ENCODE data around the gene P2RY6.

The P2RY6 gene

DNA sequence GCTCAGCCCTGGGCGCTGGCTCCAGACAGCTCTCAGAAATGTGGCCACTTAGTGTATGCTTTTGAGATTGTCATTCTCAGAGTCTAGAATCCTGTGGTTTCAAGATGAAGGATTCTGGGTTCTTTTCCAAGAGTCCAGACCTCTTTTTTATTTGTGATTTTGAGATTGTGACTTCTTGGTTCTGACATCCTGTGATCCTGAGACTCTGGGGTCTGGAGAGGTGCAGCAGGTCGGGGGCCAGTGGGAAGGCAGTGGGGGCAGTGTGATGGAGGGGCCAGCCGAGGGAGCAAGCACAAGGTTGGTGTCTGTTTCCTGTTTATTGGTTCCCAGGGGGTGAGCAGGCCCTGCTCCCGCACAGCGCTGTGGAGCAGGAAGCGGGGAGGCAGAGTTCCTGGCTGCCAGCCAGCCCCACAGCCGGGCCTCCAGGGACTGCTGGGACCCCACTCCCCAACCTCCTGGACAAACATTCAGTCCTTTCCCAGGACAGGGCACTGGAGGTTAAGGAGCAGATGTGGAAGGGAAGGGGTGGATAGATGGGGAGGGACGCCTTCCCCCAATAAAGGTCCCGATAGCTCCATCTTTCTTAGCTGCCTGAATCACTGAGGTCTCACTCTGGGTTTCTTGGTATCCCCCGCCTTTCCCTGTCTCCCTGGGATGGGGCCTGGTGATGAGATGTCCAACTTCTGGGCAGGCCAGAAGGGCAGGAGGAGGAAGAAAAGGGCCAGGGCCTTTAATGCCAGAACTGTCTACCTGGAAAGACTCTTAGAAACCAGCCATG, 49.7 kb downstream of the P2RY6 start:
- H3K9ac ChIP-seq (ENCODE audit: low read depth, low read length, poor library complexity, severe bottlenecking), result peak overlapping the region; percentile 48
- H3K27me3 ChIP-seq (ENCODE audit: insufficient read depth, low read length, poor library complexity, severe bottlenecking), result no peaks in the 10 kb centered on the region
- peak overlapping the region; percentile 16 for H3K4me3 ChIP-seq (ENCODE audit: low read length, poor library complexity, severe bottlenecking)
- H3K9me2 ChIP-seq (replicated peaks; ENCODE audit: low read depth, low read length), result no peaks in the 10 kb centered on the region
- no peaks in the 10 kb centered on the region for H4K20me1 ChIP-seq (ENCODE audit: insufficient read depth, low read length, poor library complexity, severe bottlenecking)
- no peak overlapping the region for H2AFZ ChIP-seq (ENCODE audit: low read length)
- TF ChIP-seq, protein P1, sequence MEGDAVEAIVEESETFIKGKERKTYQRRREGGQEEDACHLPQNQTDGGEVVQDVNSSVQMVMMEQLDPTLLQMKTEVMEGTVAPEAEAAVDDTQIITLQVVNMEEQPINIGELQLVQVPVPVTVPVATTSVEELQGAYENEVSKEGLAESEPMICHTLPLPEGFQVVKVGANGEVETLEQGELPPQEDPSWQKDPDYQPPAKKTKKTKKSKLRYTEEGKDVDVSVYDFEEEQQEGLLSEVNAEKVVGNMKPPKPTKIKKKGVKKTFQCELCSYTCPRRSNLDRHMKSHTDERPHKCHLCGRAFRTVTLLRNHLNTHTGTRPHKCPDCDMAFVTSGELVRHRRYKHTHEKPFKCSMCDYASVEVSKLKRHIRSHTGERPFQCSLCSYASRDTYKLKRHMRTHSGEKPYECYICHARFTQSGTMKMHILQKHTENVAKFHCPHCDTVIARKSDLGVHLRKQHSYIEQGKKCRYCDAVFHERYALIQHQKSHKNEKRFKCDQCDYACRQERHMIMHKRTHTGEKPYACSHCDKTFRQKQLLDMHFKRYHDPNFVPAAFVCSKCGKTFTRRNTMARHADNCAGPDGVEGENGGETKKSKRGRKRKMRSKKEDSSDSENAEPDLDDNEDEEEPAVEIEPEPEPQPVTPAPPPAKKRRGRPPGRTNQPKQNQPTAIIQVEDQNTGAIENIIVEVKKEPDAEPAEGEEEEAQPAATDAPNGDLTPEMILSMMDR (conservative IDR thresholded peaks at IDR 0.05; ENCODE audit: low read length), result no peak
- TF ChIP-seq EZH2phosphoT487 (IDR thresholded peaks at IDR 0.05; ENCODE audit: borderline replicate concordance), result no peak
- H3K9me3 ChIP-seq (ENCODE audit: insufficient read depth, low read depth, low read length), result no peaks in the 10 kb centered on the region
- H3K79me2 ChIP-seq (ENCODE audit: insufficient read depth, low read length), result peaks cover 7% of the 10 kb centered on the region; the same call in 1 of the 2 replicates
- no peaks in the 10 kb centered on the region for H3K36me3 ChIP-seq (ENCODE audit: insufficient read depth, low read length)
- H3K4me2 ChIP-seq (ENCODE audit: low read depth, low read length, poor library complexity, severe bottlenecking), result peak overlapping the region; percentile 67
- H3K4me1 ChIP-seq (ENCODE audit: insufficient read depth, low read length, poor library complexity, severe bottlenecking), result peaks cover 56% of the 10 kb centered on the region
- H3F3A ChIP-seq (ENCODE audit: low read depth), result no peaks in the 10 kb centered on the region

DNA sequence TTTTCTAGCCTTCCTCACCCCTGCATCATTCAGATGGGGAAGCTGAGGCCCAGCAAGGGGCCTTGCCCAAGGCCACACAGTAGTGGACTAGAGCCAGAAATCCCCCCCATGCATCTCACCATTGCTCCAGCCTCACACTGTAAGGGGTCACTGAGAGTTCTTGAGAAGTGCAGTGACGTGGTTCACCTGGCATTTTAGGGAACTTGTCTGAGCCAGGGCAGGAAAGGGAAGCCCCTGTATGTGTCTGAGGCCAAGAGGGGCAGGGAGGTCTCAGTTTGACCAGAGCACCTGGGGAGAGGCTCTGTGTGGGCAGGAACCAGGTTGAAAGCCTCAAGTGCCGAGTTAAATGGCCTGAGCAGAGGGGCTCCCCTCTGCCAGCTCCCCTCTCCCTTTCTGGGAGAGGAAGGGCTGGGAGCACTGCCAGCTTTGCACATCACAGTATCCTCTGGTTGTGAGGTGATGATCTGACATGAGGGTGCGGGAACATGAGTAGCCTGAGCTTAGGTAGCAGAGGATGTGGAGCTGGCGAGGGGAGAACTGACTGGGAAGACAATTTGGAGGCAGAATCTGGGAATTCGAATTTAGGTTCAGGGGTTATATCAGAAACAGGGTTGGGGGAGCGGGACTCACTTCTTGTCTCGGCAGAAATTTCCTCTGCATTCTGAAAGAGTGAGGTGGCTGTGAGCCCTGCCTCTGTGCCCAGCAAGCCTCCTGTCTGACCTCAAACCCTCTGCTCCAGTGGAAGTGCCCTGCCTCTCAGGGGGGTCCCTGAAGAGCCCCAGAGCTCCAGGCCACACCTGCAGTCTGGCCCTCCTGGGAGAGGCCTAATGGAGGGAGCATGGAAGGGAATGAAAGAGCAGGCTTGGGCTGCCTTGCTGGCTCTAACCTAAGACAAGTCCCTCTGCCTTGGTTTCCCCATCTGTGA, 50.5 kb downstream of the P2RY6 start:
- H3K9me2 ChIP-seq (replicated peaks; ENCODE audit: low read depth, low read length), result no peaks in the 10 kb centered on the region
- TF ChIP-seq EZH2phosphoT487 (IDR thresholded peaks at IDR 0.05; ENCODE audit: borderline replicate concordance), result no peak
- TF ChIP-seq, protein P1 (conservative IDR thresholded peaks at IDR 0.05; ENCODE audit: low read length), result no peak
- peak overlapping the region; percentile 16 for H3K4me3 ChIP-seq (ENCODE audit: low read length, poor library complexity, severe bottlenecking)
- H4K20me1 ChIP-seq (ENCODE audit: insufficient read depth, low read length, poor library complexity, severe bottlenecking), result no peaks in the 10 kb centered on the region
- H3K4me1 ChIP-seq (ENCODE audit: insufficient read depth, low read length, poor library complexity, severe bottlenecking), result peaks cover 55% of the 10 kb centered on the region
- H3K36me3 ChIP-seq (ENCODE audit: insufficient read depth, low read length), result no peaks in the 10 kb centered on the region
- peak overlapping the region; percentile 48 for H3K9ac ChIP-seq (ENCODE audit: low read depth, low read length, poor library complexity, severe bottlenecking)
- no peak overlapping the region for H2AFZ ChIP-seq (ENCODE audit: low read length)
- no peaks in the 10 kb centered on the region for H3K27me3 ChIP-seq (ENCODE audit: insufficient read depth, low read length, poor library complexity, severe bottlenecking)
- no peaks in the 10 kb centered on the region for H3K9me3 ChIP-seq (ENCODE audit: insufficient read depth, low read depth, low read length)
- peak overlapping the region; percentile 67 for H3K4me2 ChIP-seq (ENCODE audit: low read depth, low read length, poor library complexity, severe bottlenecking)
- no peaks in the 10 kb centered on the region for H3F3A ChIP-seq (ENCODE audit: low read depth)
- peaks cover 3% of the 10 kb centered on the region; the same call in 1 of the 2 replicates for H3K79me2 ChIP-seq (ENCODE audit: insufficient read depth, low read length)

DNA sequence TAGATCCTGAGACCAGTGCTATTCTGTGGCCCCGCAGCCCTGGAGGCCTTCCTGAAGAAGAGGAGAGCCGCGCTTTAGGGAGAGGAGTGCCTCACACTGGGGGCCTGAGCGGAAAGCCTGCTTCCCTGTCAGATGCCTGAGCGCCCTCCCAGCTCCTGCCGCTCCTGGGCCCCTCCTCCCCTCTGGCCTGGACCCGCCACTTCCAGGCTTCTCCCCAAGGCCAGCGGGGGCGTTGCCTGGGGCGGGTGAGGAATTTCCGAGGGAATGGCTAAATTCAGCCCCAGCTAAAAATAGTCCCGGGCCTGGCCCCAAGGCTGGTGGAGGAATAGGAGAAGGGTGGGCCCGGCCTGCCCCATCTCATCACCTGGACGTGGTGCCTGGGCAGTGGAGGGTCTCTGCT, 51.3 kb downstream of the P2RY6 start:
- H2AFZ ChIP-seq (ENCODE audit: low read length), result no peak overlapping the region
- H3K4me1 ChIP-seq (ENCODE audit: insufficient read depth, low read length, poor library complexity, severe bottlenecking), result peaks cover 54% of the 10 kb centered on the region
- H3K9me2 ChIP-seq (replicated peaks; ENCODE audit: low read depth, low read length), result no peaks in the 10 kb centered on the region
- no peak overlapping the region for H3K4me3 ChIP-seq (ENCODE audit: low read length, poor library complexity, severe bottlenecking)
- peaks cover 3% of the 10 kb centered on the region; the same call in 1 of the 2 replicates for H3K79me2 ChIP-seq (ENCODE audit: insufficient read depth, low read length)
- no peak overlapping the region for H3K9ac ChIP-seq (ENCODE audit: low read depth, low read length, poor library complexity, severe bottlenecking)
- H4K20me1 ChIP-seq (ENCODE audit: insufficient read depth, low read length, poor library complexity, severe bottlenecking), result no peaks in the 10 kb centered on the region
- H3K36me3 ChIP-seq (ENCODE audit: insufficient read depth, low read length), result no peaks in the 10 kb centered on the region
- H3K27me3 ChIP-seq (ENCODE audit: insufficient read depth, low read length, poor library complexity, severe bottlenecking), result no peaks in the 10 kb centered on the region
- H3K4me2 ChIP-seq (ENCODE audit: low read depth, low read length, poor library complexity, severe bottlenecking), result no peak overlapping the region
- H3K9me3 ChIP-seq (ENCODE audit: insufficient read depth, low read depth, low read length), result no peaks in the 10 kb centered on the region
- no peaks in the 10 kb centered on the region for H3F3A ChIP-seq (ENCODE audit: low read depth)
- TF ChIP-seq, protein P1 (conservative IDR thresholded peaks at IDR 0.05; ENCODE audit: low read length), result no peak
- TF ChIP-seq EZH2phosphoT487 (IDR thresholded peaks at IDR 0.05; ENCODE audit: borderline replicate concordance), result no peak
